ENCODE results near the gene KCTD21.

Gene KCTD21

GRCh38 chr11:78219493-78220217, 31.2 kb upstream of the KCTD21 start:
- no peak for DNase-seq (ENCODE audit: low read depth in 2 of 2, low spot score in 1 of 2)

GRCh38 chr11:78218707-78219492, 30.5 kb upstream of the KCTD21 start:
- no peak for DNase-seq (ENCODE audit: low read depth in 2 of 2, low spot score in 1 of 2)

GRCh38 chr11:78217650-78218541, 29.5 kb upstream of the KCTD21 start:
- no peak for DNase-seq (ENCODE audit: low read depth in 2 of 2, low spot score in 1 of 2)

DNA sequence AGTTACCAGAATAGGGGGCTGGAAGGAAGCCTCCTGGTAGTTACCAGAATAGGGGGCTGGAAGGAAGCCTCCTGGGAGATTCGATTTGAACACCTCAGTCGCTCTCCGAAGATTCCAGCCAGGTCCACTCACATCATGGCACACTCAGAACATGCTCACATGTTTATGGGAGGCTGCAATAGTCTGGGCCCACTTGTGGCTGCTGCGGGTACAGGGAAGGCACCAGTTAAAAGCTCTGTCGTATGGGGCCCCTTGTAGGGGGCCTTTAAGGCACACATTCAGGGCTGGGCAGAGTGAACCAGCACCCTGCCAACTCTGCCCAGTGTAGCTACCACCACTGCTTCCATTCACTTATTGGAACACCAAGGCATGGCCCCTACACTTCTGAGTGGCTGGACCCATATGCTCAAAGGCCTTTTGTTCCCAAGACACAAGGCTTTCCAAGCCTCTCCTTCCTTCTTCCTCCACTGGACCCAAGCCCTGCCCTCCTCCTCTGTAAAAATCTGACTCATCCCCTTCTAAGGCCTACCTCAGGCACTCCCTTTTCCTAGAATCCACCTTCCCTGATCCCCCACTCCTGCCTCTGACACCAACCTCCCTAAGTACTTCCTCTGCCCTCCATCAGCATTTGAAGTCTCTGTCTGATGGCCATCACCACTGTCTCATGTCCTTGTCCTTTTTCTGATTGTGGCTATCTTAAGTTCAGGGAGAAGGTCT, 28.3 kb upstream of the KCTD21 start:
- no peak for DNase-seq (ENCODE audit: low read depth in 2 of 2, low spot score in 1 of 2)

DNA sequence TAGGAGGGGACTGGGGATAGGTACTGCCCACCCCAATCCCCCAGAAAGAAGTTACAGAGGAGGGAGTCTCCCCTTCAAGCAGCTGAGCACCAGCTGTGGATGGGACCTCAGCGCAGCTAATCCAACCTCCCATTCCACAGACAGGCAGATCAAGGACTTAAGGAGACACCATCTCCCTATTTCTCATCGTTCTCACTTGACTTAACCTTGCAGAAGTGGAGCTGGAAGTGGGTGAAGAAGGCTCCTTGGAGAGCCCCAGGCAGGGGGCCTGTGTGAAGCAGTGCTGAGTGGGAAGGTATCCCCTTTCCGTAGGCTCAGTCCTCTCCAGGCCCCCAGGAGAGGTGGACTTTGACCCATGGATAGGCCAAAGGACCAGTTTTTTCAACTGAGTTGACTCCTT, 27.6 kb upstream of the KCTD21 start:
- DNase-seq (ENCODE audit: low read depth in 2 of 2, low spot score in 1 of 2), result no peak

GRCh38 chr11:78214331-78215194, 26.1 kb upstream of the KCTD21 start:
- DNase-seq (ENCODE audit: low read depth in 2 of 2, low spot score in 1 of 2), result no peak

GRCh38 chr11:78213526-78214330, 25.3 kb upstream of the KCTD21 start:
- no peak for DNase-seq (ENCODE audit: low read depth in 2 of 2, low spot score in 1 of 2)

DNA sequence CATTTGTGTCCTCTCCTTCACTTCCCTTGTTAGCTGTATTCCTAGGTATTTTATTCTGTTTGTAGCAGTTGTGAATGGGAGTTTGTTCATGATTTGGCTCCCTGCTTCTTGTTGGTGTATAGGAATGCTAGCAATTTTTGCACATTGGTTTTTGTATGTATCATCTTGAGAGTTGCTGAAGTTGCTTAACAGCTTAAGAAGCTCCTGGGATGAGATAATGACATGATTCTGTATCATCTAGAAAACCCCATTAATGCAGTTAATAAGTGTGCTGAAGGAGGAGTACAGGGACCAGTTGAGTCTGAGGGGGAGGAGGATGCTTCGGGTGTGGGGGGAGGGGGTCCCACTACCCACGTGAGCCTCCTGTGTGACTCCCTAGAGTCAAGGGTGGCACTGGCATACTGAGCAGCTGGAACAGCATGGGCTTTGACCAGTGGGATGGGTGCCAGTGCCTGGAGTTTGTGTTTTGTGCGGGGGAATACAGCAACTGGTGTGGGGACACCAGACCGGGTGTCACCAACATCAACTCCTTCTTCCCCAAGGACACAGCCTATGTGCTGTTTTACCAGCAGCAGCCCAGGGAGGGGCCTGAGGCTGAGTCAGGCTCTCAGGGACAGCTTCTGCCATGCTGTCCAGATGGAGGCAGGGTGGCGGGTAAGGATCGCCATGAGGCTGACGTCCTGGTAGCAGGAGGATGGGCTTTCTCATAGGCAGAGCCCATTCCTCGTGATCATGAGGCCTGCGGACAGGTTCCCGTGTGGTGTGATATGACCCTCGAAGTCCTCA, 24.4 kb upstream of the KCTD21 start:
- no peak for DNase-seq (ENCODE audit: low read depth in 2 of 2, low spot score in 1 of 2)

GRCh38 chr11:78211565-78211964, 23.1 kb upstream of the KCTD21 start:
- no peak for DNase-seq (ENCODE audit: low read depth in 2 of 2, low spot score in 1 of 2)

DNA sequence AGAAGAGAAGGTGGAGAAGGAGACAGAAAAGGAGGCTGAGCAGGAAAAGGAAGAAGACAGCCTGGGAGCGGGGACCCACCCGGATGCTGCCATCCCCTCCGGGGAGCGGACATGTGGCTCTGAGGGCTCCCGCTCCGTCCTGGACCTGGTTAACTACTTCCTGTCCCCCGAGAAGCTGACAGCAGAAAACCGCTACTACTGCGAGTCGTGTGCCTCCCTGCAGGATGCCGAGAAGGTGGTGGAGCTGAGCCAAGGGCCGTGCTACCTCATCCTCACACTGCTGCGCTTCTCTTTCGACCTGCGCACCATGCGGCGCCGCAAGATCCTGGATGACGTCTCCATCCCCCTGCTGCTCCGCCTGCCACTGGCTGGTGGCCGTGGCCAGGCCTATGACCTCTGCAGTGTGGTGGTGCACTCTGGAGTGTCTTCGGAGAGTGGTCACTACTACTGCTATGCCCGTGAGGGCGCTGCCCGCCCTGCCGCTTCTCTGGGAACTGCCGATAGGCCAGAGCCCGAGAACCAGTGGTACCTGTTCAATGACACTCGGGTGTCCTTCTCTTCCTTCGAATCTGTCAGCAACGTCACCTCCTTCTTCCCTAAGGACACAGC, 21.7 kb upstream of the KCTD21 start:
- no peak for DNase-seq (ENCODE audit: low read depth in 2 of 2, low spot score in 1 of 2)

DNA sequence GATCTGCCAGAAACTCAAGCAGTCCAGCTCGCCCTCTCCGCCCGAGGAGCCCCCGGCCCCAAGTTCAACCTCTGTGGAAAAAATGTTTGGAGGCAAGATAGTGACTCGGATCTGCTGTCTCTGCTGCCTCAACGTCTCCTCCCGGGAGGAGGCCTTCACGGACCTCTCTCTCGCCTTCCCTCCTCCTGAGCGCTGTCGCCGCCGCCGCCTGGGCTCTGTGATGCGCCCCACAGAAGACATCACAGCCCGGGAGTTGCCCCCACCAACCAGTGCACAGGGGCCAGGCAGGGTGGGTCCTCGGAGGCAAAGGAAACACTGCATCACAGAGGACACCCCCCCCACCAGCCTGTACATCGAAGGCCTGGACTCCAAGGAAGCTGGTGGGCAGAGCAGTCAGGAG, 21.1 kb upstream of the KCTD21 start:
- DNase-seq (ENCODE audit: low read depth in 2 of 2, low spot score in 1 of 2), result no peak

GRCh38 chr11:78208257-78209165, 20.1 kb upstream of the KCTD21 start:
- no peak for DNase-seq (ENCODE audit: low read depth in 2 of 2, low spot score in 1 of 2)

DNA sequence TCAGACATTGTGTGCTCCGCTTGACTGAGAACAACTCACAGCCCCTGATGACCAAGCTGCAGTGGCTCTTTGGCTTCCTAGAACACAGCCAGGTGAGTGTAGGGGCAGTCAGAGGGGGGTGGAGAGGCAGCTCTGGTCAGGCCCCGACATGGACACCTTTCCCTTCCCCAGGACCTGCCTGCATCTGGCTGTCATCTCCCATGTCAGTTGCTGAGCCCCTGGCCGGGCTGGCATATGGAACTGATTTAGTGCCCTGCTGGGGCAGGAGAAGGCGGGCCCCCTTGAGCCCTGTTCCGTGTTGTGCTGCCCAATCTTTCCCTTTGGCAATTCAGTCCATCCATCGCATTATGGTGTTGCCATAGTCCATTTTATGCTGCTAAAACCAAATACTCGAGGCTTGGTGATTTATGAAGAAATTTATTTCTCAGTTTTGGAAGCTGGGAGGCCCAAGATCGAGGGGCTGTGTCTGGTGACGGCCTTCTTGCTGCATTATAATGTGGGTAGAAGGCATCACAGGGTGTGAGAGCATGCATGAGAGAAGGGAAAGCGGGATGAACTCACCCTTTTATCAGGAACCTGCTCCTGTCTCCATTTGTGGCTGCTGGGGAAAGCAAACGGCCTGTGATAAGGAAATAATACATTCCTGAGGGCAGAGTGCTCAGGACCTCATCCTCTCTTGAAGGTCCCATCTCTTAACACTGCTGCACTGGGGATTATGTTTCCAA, 19.3 kb upstream of the KCTD21 start:
- DNase-seq (ENCODE audit: low read depth in 2 of 2, low spot score in 1 of 2), result no peak

GRCh38 chr11:78205691-78206090, 17.3 kb upstream of the KCTD21 start:
- no peak for DNase-seq (ENCODE audit: low read depth in 2 of 2, low spot score in 1 of 2)

GRCh38 chr11:78205256-78205655, 16.8 kb upstream of the KCTD21 start:
- no peak for DNase-seq (ENCODE audit: low read depth in 2 of 2, low spot score in 1 of 2)

GRCh38 chr11:78203184-78203583, 14.8 kb upstream of the KCTD21 start:
- peak; percentile 8 to 33 for DNase-seq (ENCODE audit: low read depth in 2 of 2, low spot score in 1 of 2)

Measured in stimulated activated CD8-positive, alpha-beta memory T cell treated with anti-CD3 and anti-CD28 coated beads, Interleukin-4, amount 100 ng/mL, for 1 hour (primary cell).